ENCODE measurements around the gene NECAB2.

NECAB2 gene

DNA sequence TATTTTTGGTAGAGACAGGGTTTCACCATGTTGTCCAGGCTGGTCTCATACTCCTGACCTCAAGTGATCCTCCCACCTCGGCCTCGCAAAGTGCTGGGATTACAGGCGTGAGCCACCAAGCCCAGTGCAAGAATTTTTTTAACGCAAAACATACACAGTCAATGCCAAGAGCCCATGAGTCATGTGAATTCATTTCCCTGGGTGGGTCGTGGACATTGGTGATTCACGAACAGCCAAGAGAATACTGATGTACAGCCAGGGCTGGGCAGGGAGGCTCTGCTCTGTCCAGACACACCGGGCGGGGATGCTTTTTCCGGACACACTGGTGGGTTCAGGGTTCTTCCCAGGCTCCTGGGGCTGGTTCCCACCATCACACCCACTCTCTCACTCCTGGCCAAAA, 56.8 kb downstream of the NECAB2 start:
- DNase-seq (ENCODE audit: low read depth), result no peak

DNA sequence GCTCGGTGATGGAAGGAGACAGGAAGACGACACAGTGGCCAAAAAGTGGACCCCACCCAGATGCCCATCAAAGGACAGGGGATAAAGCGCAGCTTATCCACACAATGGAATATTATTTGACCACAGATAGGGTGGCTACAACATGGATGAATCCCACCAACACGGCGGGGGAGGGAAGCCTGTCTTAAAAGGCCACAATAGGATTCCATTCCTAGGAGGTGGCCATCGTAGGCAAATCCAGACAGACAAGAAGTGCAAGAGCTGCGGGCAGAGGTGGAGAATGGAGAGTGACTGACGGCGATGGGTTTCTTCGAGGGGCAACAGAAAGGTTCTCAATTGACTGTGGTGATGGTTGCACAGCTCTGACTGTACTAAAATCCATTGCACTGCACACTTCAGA, 58.6 kb downstream of the NECAB2 start:
- DNase-seq (ENCODE audit: low read depth), result no peak

DNA sequence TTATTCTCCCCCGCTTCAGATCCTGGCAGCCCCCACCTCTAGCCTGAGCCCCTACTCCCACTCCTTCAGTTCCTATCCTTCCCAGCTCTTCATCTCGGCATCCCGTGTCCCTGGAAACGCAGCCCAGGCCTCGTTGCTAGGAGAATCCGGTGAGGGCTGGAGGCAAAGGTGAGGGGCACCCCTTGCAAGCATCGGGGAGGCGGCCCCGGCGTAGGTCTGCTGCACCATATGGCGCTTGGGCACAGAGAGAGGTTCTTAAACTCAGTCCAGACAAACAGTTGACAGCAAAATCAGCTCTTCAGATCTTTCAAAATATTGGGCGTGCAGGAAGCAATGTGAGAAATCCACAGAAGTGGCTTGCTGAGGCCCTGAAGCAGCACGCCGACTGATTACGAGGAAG, 59.6 kb downstream of the NECAB2 start:
- no peak for DNase-seq (ENCODE audit: low read depth)

DNA sequence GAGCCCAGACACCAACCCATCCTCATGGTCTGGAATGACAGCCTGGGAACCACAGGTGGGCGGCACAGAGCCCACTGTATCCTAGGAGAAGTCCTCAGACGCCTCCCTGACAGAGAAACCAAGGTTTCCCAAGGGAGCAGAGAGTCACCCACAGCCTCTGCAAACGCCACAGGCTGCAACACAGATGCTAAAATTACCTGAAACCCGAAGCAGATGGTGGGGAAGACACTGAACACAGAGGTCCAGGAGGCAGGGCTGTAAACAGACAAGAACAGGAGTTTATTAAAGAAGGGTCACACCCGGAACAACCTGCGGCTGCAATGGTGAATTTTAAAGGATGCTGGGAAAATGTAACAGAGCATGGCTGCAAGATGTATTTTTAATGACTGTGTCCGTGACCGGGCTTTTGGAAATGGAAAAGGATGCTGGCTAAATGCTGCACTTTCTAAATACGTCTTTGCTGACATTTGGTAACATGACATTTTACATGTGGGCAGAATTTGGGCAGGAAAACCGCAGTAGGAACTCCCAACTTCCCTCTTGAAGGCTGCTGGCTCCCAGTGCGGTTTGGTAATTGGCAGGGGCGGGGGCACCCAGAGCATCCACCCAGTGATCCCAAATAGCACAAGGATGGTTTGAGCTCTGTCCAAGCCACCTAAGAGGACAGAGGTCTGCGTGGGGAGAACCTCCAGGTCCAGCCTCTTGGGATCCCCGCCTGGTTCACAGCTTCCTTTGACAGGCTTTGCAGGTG, 61.4 kb downstream of the NECAB2 start:
- no peak for DNase-seq (ENCODE audit: low read depth)

DNA sequence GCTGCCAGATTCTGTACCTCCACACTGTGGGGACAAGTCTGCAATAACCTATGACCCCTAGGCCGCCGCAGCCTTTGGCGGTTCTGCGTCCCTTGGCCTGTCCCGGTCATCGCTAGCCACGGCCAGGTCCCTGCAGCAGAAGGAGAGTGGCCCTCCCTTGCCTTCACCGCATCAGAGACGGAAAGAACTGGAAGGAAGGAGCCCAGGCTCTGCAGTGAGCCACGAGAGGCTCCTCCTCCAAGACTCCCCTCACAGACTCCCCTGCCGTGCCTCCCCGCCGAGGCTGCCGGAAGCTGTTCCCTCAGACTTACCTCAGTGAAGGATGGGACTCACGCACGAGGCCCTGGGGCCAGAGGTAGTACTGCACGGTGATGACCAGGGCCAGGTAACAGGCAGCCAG, 63.5 kb downstream of the NECAB2 start:
- no peak for DNase-seq (ENCODE audit: low read depth)

DNA sequence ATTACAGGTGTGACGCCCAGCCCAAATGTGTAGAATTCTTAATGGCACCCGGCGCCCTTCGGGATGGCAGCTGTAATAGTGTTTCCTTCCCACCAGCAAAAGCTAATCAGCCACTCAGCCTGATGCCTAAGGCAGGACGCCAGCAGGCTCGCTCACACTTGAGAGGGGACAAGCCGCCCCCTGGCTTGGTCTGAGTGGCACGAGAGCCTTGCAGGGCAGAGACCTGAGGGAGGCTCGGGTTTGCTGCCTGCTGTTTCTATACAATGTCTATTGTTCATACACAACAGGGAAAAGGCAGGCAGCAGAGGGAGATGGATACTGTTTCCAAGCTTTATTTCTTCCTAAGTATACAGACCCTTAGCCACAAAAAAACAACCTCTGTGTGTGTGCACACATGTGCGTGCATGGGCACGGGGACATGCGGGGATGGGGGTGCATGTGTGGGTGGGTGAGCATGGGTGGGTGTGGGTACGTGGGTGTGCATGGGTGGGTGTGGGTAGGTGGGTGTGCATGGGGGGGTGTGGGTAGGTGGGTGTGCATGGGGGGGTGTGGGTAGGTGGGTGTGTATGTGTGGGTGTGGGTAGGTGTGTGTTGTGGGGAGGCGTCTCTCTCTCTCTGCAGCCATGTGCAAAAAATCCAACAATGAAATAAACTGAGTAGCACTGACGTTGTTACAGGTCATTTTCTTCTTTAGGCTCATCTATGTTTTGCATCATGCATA, 64.6 kb downstream of the NECAB2 start:
- no peak for DNase-seq (ENCODE audit: low read depth)

DNA sequence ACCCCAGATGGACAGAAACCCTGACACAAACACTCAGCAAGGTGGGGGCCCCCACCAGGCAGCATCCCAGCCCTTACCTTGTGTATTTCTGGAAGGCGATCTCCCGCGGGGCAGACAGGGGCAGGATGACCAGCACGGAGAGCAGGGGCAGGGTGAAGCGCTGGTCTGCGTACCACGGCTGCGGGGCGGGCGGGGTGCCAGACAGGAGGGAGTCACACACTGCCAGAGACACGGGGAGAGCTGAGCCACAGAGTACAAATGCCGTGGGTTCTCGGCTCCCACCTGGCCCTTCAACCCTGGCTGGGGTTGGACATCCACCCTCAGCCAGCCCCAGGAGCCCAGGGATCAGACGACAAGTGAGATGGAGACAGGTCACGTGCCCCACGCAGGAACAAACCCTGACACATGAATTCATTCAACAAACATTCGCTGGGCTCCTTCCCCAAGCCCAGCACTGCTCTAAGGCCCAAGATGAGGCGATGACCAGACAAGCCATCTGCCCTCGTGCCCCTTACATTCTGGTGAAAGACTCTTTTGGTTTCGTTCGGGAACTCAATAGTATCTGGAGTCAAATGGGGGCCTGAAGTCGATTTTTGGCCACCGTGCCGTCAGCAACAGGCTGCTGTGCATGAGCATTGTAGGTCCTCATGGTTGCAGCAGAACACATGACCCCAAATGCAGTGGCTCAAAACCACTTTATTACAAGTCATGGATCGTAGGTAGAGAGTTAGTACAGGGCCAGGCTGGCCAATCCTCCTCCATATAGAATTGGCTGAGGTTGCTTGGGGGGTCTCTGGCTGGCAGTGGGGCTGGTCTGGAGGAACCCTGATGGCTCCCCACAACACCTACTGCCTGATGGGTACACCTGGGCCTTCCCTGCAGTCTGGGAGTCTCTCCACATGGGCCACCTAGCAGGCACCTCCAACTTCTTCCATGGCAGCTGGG, 65.5 kb downstream of the NECAB2 start:
- no peak for DNase-seq (ENCODE audit: low read depth)

DNA sequence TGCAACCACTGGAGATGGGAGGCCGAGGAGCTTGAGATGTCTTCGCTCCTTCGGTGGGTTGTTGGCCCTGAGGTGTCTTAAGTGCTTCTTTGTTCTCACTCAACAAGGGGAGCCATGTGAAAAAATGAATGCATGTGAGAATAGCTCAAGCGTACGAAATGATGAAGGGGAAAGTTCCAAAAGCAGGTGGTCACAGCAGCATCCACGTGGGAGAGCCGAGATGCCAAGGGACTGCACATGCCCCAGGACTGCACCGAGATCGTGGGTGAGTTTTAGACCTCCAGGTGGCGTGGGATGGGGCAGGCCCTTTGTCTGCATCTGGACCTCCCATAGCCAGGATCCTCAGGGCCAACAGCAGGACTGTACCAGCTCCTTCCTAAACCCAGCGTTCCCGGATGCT, 66.5 kb downstream of the NECAB2 start:
- no peak for DNase-seq (ENCODE audit: low read depth)

DNA sequence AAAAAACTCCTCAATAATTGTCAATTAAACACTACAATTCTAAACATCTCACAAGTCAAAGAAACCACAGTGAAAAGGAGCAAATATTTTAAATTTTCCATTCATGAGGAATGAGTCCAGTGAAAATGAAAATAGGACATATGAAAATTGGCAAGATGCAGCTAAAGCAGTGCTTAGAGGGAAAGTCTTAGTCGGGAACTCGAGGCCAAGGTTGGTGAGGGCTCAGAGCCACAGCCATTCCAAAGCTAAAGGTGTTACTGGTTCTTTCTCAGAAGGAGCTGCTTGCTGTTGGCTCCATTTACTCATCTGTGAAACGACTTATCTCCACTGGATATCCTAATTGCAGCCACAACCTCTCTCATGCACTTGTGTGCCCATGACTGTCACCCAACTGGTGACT, 68.1 kb downstream of the NECAB2 start:
- DNase-seq (ENCODE audit: low read depth), result no peak

DNA sequence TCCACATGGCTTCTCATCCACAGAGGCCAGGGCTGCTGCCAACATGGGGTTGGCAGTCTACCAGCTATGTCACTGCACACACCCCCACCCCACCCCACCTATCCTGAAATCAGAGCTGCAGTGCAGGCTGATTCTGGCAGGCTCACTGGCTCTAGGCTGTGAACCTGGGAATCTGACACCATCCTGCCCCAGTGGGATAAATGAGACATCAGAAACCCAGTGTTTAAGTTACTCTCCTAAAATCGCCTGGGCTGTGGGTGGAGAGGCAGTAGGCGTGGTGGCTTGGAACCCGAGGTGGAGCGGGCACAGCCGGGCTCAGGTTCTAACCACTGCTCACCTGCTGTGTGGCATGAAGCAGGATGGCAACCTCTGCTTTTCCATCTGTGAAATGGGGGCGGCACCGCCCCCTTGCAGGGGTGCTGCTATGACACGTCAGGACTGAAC, 69.0 kb downstream of the NECAB2 start:
- DNase-seq (ENCODE audit: low read depth), result no peak

DNA sequence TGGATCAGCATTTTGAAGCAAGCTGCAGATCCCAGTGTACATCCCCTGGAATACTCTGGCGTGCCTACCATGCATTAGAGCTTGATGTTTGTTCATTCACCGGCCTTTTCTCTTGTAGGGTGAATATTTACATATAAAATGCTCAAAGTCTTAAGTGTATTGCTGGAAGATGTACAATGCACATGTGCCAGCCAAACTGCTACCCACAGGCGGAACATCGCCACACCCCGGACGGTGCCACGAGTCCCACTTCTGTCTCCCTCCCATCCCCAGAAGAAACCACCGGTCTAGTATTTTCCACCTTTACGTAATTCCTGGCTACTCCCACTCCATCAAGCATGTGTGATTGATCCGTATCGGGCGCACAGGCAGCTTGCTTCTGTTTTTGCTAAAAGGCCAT, 70.4 kb downstream of the NECAB2 start:
- DNase-seq (ENCODE audit: low read depth), result no peak

DNA sequence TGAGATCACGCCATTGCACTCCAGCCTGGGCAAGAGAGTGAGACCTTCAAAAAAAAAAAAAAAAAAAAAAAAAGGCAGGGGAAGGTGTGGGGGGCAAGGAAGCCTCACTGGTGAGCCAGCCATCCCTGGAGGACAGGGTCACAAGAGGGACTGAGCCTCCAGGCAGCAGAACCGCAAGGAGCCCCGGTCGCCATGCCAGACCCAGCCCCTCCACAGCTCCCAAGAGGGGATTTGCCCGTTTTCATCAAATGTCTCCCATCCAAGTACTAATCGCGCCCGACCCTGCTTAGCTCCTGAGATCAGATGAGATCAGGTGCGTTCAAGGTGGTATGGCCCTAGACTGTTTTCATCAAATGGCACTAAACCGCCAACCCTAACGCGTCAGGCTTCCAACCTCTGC, 71.7 kb downstream of the NECAB2 start:
- no peak for DNase-seq (ENCODE audit: low read depth)

DNA sequence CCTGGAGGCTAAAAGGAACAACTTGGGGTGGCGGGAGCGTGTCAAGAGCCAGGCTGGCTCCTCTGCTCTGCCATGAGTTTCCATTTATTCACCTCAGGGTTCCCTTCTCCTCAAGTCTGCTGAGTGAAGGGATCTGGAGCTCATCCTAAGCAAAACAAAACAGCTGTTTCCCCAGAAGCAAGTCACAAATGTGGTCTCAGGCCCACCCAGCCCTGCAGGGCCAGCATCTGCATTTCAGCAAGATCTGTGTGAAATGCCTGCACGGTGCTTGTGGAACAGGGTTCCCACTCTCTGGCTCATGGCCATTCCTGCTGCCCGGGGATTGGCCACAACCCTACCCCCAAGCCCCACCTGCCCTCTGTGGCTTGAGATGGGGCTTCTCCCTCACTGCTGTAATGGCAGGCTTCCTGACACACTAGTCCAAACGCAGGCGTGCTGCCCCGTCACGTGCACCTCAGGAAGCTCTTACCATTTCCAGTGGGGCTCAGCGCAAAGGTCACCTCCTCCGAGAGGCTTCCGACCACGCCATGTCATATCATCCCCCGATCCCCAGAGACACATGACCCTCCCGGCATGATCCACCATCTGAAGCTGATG, 72.3 kb downstream of the NECAB2 start:
- no peak for DNase-seq (ENCODE audit: low read depth)

DNA sequence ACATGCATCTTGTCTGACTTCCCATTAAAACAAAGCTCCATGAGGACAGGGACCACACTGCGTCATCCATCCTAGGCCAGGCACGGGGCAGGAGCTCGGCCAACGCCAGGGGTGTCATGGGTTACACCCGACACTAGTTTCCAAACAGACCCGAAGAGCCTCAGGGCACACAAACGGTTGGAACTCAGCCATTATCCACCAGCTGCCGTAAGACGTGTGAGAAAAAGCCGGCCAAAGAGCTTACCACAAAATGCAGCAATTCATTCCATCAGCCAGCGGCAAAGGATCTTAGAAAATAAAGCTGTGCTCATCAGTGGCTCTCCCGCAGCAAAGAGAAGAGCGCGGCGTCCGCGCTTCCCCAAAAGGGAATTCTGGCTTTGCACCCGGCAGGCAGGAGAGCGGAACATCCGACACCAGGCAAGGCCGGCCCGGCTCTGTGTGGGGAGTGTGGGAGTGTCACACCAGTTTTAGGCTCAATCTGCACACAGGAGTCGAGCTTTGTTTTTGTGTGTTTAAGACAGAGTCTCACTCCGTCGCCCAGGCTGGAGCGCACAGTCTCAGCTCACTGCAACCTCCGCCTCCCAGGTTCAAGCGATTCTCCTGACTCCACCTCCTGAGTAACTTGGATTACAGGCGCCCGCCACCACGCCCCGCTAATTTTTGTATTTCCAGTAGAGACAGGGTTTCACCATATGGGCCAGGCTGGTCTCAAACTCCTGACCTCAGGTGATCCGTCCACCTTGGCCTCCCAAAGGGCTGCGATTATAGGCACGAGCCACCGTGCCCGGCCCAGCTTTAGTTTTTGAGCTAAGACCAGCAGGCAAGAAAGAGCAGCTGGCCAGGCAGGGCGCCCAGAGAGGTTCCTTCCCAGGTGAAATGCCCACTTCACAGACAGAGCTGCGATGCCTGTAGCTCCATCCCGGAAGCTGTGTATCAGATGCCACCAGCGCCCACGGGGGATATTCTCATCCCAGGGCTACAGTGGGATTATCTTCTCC, 73.1 kb downstream of the NECAB2 start:
- no peak for DNase-seq (ENCODE audit: low read depth)

DNA sequence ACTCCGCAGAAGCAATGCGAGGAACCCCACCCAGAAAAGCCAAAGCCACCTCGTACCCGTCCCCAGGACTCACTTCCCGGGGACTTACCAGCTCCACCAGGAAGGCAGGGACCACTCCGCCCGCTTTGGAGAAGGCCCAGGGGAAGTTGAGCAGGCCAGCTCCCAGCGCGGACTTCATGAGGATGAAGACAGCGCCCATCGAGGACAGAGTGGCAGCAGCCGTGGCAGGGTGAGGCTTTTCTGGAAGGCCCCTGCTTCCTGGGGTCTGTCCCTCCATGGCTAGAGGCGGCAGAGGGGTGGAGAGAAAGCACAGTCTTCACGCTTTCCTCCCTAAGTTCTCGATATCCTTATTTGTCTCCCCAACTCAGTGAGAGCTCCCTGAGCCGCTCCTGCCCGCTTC, 73.8 kb downstream of the NECAB2 start:
- DNase-seq (ENCODE audit: low read depth), result no peak

DNA sequence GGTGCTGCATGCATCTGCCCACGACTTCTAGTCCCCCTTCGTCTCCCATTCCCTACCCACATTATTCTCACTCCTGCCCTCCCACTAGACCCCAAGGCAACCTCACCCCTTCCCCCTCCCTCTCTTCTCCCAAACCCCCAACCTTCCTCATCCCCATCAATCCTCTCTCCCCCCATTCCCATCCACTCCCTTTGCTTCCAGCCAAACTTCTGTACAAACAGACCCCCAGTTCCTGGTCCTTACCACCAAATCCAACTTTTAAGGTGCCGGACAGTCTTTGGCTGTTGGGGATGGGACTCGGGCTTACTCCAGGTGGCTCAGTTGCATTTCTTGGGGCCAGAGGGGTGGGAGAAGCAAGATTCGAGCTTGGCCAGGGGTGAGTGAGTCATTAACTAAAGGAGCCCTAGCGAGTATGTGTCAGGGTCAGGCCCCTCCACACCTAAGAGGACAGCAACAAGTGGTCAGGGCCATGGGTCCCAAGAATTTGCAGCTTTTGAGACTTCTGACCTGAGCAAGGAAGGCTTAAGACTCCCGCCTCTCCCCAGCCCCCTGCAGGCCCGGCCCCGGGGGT, 74.3 kb downstream of the NECAB2 start, which contains the start of gene SLC38A8:
TSS of gene SLC38A8 (minus strand) at position 488 of the 571 bp plus-strand sequence. CDS start 638 bp downstream, outside the sequence.
- DNase-seq (ENCODE audit: low read depth), result no peak

DNA sequence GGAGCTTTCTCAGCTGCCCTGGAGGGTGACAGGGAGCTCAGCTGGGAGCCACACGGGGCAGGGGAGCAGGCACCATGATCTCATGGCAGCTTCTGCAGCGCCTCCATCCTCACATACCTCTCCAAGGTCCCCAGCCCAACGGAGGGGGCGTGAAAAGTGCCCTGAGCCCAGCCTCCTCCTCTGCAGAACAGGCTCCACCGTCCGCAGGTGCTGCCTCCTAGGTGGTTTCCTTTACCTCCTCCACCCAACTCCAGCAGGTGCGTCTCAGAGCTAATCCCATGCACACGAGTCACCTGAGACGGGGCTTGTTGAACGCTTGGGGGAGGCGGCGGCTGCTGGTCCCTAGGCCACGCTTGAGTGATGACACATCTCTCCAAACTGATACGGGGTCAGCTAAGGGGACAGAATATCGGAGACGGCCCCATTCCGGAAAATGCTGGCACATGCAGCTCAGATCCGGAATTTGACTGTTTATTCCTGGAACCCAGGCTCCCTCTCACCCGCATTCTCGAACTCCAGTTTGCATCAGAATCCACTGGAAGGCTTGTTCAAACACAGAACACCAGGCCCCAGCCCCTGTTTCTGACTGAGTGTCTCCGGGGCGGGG, 74.9 kb downstream of the NECAB2 start:
- DNase-seq (ENCODE audit: low read depth), result no peak

DNA sequence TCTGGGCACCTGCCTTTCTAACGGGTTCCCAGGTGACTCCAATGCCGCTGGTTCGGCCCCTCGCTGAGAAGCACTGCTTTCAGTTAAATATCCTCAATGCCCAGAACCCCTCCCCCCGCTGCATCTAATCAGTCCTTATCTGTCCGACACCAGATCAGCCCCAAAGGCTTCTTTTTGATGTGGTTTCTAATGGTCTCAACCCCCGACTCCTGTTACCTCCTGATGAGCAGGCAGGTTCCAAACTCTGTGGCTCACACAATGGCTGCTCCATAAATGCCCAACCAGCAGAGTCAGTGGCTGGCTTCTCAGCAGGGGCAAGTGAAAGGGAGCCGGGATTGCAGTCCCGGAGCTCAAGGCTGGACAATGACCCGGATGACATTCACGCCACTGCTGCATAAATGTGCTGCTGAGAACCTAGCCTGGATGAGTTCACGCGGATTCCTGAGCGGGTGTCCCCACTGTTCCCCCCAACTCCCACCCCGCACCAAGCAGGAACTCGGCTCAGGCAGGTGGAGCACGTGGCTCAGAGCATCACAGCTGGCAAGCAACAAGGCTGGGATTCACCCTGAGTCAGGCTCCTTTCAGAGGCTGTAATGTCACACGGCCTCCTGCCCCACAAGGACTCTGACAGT, 75.6 kb downstream of the NECAB2 start:
- no peak for DNase-seq (ENCODE audit: low read depth)

DNA sequence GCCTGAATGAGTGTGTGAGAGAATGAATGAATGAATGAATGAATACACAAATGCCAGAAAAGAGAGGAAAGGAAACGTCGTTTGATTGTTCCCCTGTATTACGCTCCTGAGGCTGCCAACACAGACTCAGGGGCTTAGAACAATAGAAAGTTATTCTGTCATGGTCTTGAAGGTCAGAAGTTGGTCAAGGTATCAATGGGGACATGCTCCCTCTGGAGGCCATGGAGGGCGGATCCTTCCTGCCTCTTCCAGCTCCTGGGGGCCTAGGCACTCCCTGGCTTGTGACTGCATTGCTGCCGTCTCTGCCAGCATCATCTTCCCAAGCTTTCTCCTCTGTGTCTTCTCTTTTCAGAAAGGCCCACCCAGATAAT, 76.1 kb downstream of the NECAB2 start:
- no peak for DNase-seq (ENCODE audit: low read depth)
